Measurements from ENCODE around the gene GSK3A. TPM values are rescaled to one million over a fixed set of nuclear protein-coding genes. Genes with fewer than 3 reads are reported as not detected.
"Not testable (repeated sequence)": the region's sequence is repeated elsewhere in the genome, so short reads cannot be mapped to it uniquely, and the experiment has no call there.

GSK3A gene
- total RNA-seq, 5 donors from 2014 or later (not counting 1 experiment from before 2014, with no cell fraction given): 21.4 to 45.8 (median 38.1) TPM

- not testable (repeated sequence) for H3K36me3 Mint-ChIP-seq; H3K27ac Mint-ChIP-seq; ATAC-seq (replicated peaks in 1 of 4); H3K27me3 ChIP-seq (replicated peaks in 1 of 2; ENCODE audit: control insufficient read depth in 2 of 2, extremely low read depth in 1 of 2, insufficient read depth in 2 of 2, low read length in 1 of 2); DNase-seq; H3K27me3 Mint-ChIP-seq; H3K9me3 ChIP-seq; H3K4me3 ChIP-seq (ENCODE audit: control insufficient read depth in 1 of 2, extremely low read depth in 1 of 2, low read length in 1 of 2); H3K4me3 Mint-ChIP-seq; H3K9me3 Mint-ChIP-seq; H3K36me3 ChIP-seq (ENCODE audit: control insufficient read depth in 2 of 2, extremely low read depth in 1 of 2, insufficient read depth in 1 of 2, low read length in 1 of 2)
- H3K4me1 ChIP-seq (ENCODE audit: control insufficient read depth in 1 of 2, extremely low read depth in 1 of 2, insufficient read depth in 2 of 2, low read length in 2 of 2): peaks cover 21 to 33% of the 10 kb centered on the region in 2 experiments
- ChIA-PET POLR2A (interaction anchor here in 1 of 2 donors (0.7 kb wide), 1 partner anchor 10 kb away, joined by 5 read pairs; no protein-coding TSS in a partner anchor), CTCF (interaction anchor here in 1 of 2 donors (0.5 kb wide), 1 partner anchor 90 kb away, joined by 6 read pairs; no protein-coding TSS in a partner anchor)
- peaks cover 8 to 31% (median 29%) of the 10 kb centered on the region in 3 donors for H3K4me1 Mint-ChIP-seq
- peak overlapping the region; percentile 96 for H3K27ac ChIP-seq (ENCODE audit: low read length)
- 93% methylated on average over 4 of the region's 25 CpGs for WGBS (ENCODE audit: insufficient coverage)
These were observed 24.7 kb upstream of the GSK3A start for GRCh38 chr19:42266928-42267603.

GRCh38 chr19:42266105-42266504, 23.7 kb upstream of the GSK3A start:
- H3K27ac ChIP-seq (ENCODE audit: low read length); H3K9me3 ChIP-seq; ATAC-seq (replicated peaks in 1 of 4); POLR2A ChIA-PET; H3K36me3 Mint-ChIP-seq; H3K4me3 Mint-ChIP-seq; H3K27me3 ChIP-seq (replicated peaks in 1 of 2; ENCODE audit: control insufficient read depth in 2 of 2, extremely low read depth in 1 of 2, insufficient read depth in 2 of 2, low read length in 1 of 2); H3K27me3 Mint-ChIP-seq; H3K27ac Mint-ChIP-seq; H3K36me3 ChIP-seq (ENCODE audit: control insufficient read depth in 2 of 2, extremely low read depth in 1 of 2, insufficient read depth in 1 of 2, low read length in 1 of 2); CTCF ChIA-PET; H3K9me3 Mint-ChIP-seq; DNase-seq; H3K4me3 ChIP-seq (ENCODE audit: control insufficient read depth in 1 of 2, extremely low read depth in 1 of 2, low read length in 1 of 2): not testable (repeated sequence)
- no CpG with 5 or more reads among the region's 4 CpGs for WGBS (ENCODE audit: insufficient coverage)
- peaks cover 2 to 25% (median 23%) of the 10 kb centered on the region in 3 donors for H3K4me1 Mint-ChIP-seq
- peaks cover 18 to 24% of the 10 kb centered on the region in 2 experiments for H3K4me1 ChIP-seq (ENCODE audit: control insufficient read depth in 1 of 2, extremely low read depth in 1 of 2, insufficient read depth in 2 of 2, low read length in 2 of 2)

GRCh38 chr19:42261763-42262162, 19.4 kb upstream of the GSK3A start:
- Mint-ChIP-seq H3K4me3 (no peak overlapping the region), H3K4me1 (peaks cover 0 to under 1% (median under 1%) of the 10 kb centered on the region in 3 donors), H3K27ac (no peak overlapping the region), H3K27me3 (peaks cover 0 to 2% of the 10 kb centered on the region in 2 donors), H3K9me3 (no peaks in the 10 kb centered on the region), H3K36me3 (no peaks in the 10 kb centered on the region)
- CTCF ChIA-PET: interaction anchor here in 1 of 2 donors (0.6 kb wide), 1 partner anchor 11 kb away, joined by 4 read pairs; no protein-coding TSS in a partner anchor
- DNase-seq (no peak), ATAC-seq (replicated peaks in 1 of 4) (no peak)
- Histone ChIP-seq H3K27ac (ENCODE audit: low read length) (no peak overlapping the region), H3K9me3 (no peaks in the 10 kb centered on the region), H3K4me1 (ENCODE audit: control insufficient read depth in 1 of 2, extremely low read depth in 1 of 2, insufficient read depth in 2 of 2, low read length in 2 of 2) (no peaks in the 10 kb centered on the region), H3K36me3 (ENCODE audit: control insufficient read depth in 2 of 2, extremely low read depth in 1 of 2, insufficient read depth in 1 of 2, low read length in 1 of 2) (no peaks in the 10 kb centered on the region), H3K4me3 (ENCODE audit: control insufficient read depth in 1 of 2, extremely low read depth in 1 of 2, low read length in 1 of 2) (no peak overlapping the region), H3K27me3 (replicated peaks in 1 of 2; ENCODE audit: control insufficient read depth in 2 of 2, extremely low read depth in 1 of 2, insufficient read depth in 2 of 2, low read length in 1 of 2) (no peaks in the 10 kb centered on the region)
- WGBS (ENCODE audit: insufficient coverage): no CpG with 5 or more reads among the region's 3 CpGs
- POLR2A ChIA-PET: no interaction called here

GRCh38 chr19:42257842-42258241, 15.4 kb upstream of the GSK3A start:
- H3K4me3 ChIP-seq (ENCODE audit: control insufficient read depth in 1 of 2, extremely low read depth in 1 of 2, low read length in 1 of 2); H3K4me3 Mint-ChIP-seq; CTCF ChIA-PET; ATAC-seq (replicated peaks in 1 of 4); H3K9me3 Mint-ChIP-seq; H3K27me3 ChIP-seq (replicated peaks in 1 of 2; ENCODE audit: control insufficient read depth in 2 of 2, extremely low read depth in 1 of 2, insufficient read depth in 2 of 2, low read length in 1 of 2); DNase-seq; H3K36me3 ChIP-seq (ENCODE audit: control insufficient read depth in 2 of 2, extremely low read depth in 1 of 2, insufficient read depth in 1 of 2, low read length in 1 of 2); H3K27ac ChIP-seq (ENCODE audit: low read length); H3K9me3 ChIP-seq; H3K27ac Mint-ChIP-seq; H3K27me3 Mint-ChIP-seq; H3K36me3 Mint-ChIP-seq: not testable (repeated sequence)
- H3K4me1 Mint-ChIP-seq: peaks cover 9 to 13% (median 11%) of the 10 kb centered on the region in 3 donors
- WGBS (ENCODE audit: insufficient coverage): 100% methylated on average over 2 of the region's 3 CpGs
- peaks cover 8 to 18% of the 10 kb centered on the region in 2 experiments for H3K4me1 ChIP-seq (ENCODE audit: control insufficient read depth in 1 of 2, extremely low read depth in 1 of 2, insufficient read depth in 2 of 2, low read length in 2 of 2)
- POLR2A ChIA-PET: interaction anchor here in 1 of 2 donors (0.5 kb wide), 2 partner anchors 9 to 62 kb away, joined by 5 to 10 read pairs; no protein-coding TSS in a partner anchor

GRCh38 chr19:42255766-42256745, 13.7 kb upstream of the GSK3A start:
- Histone ChIP-seq H3K4me1 (ENCODE audit: control insufficient read depth in 1 of 2, extremely low read depth in 1 of 2, insufficient read depth in 2 of 2, low read length in 2 of 2) (peaks cover 24 to 36% of the 10 kb centered on the region in 2 experiments), H3K4me3 (ENCODE audit: control insufficient read depth in 1 of 2, extremely low read depth in 1 of 2, low read length in 1 of 2) (peak overlapping the region; percentile 59 to 72), H3K36me3 (ENCODE audit: control insufficient read depth in 2 of 2, extremely low read depth in 1 of 2, insufficient read depth in 1 of 2, low read length in 1 of 2) (no peaks in the 10 kb centered on the region), H3K9me3 (no peaks in the 10 kb centered on the region), H3K27ac (ENCODE audit: low read length) (peak overlapping the region; percentile 72), H3K27me3 (replicated peaks in 1 of 2; ENCODE audit: control insufficient read depth in 2 of 2, extremely low read depth in 1 of 2, insufficient read depth in 2 of 2, low read length in 1 of 2) (peaks cover 0 to 5% of the 10 kb centered on the region in 2 experiments)
- no peaks in the 10 kb centered on the region for H3K9me3 Mint-ChIP-seq
- ChIA-PET CTCF (interaction anchor here in 1 of 2 donors (0.7 kb wide), 1 partner anchor 1627 kb away, joined by 3 read pairs; no protein-coding TSS in a partner anchor), POLR2A (interaction anchor here in 1 of 2 donors (0.9 kb wide), 1 partner anchor 15 kb away, joined by 5 read pairs; no protein-coding TSS in a partner anchor)
- peaks cover 24 to 29% (median 26%) of the 10 kb centered on the region in 3 donors for H3K4me1 Mint-ChIP-seq
- H3K27ac Mint-ChIP-seq: peak overlapping the region; percentile 32 to 72
- H3K27me3 Mint-ChIP-seq: peaks cover 0 to 2% of the 10 kb centered on the region in 2 donors
- DNase-seq (peak in 1 of 35 experiments; percentile 34), ATAC-seq (replicated peaks in 1 of 4) (no peak)
- H3K4me3 Mint-ChIP-seq: peak overlapping the region; percentile 74 to 95 (median 75)
- 27% methylated on average over 20 of the region's 38 CpGs for WGBS (ENCODE audit: insufficient coverage)
- no peaks in the 10 kb centered on the region for H3K36me3 Mint-ChIP-seq
